NB4 (cell line): ENCODE results near the gene ALB.

Experiments used
- DNase-seq: peaks from one replicate; pipeline ENCODE4 v3.0.0; 2010; ENCODE audit warnings: low read depth
- H3K4me3 ChIP-seq: one replicate; pipeline ENCODE4 v1.5.1; 2011; ENCODE audit warnings: mild to moderate bottlenecking, low read depth, low read length, moderate library complexity
- CTCF ChIP-seq: IDR thresholded peaks from one replicate; pipeline ENCODE4 v1.5.1; 2012; ENCODE audit warnings: low read depth, low read length
- MYC ChIP-seq: IDR thresholded peaks from 2 replicates; pipeline ENCODE4 v1.6.1; 2011; ENCODE audit warnings: low read depth, low read length
- POLR2A ChIP-seq: IDR thresholded peaks from 2 replicates; pipeline ENCODE4 v1.6.1; 2011; ENCODE audit warnings: mild to moderate bottlenecking; ENCODE audit not compliant: insufficient read length; ENCODE audit errors: extremely low read depth
- TF ChIP-seq, protein P1 (sequence below): IDR thresholded peaks from 2 replicates; pipeline ENCODE4 v1.6.1; 2011; ENCODE audit warnings: low read depth, low read length

Gene ALB

GRCh38 chr4:73456177-73457022 is 52.3 kb downstream of the ALB start:
- no peak for DNase-seq
- H3K4me3 ChIP-seq = no peak overlapping the region
- TF ChIP-seq MYC (no peak), CTCF (no peak), POLR2A (no peak)
- TF ChIP-seq, protein P1, sequence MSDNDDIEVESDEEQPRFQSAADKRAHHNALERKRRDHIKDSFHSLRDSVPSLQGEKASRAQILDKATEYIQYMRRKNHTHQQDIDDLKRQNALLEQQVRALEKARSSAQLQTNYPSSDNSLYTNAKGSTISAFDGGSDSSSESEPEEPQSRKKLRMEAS = no peak

DNA sequence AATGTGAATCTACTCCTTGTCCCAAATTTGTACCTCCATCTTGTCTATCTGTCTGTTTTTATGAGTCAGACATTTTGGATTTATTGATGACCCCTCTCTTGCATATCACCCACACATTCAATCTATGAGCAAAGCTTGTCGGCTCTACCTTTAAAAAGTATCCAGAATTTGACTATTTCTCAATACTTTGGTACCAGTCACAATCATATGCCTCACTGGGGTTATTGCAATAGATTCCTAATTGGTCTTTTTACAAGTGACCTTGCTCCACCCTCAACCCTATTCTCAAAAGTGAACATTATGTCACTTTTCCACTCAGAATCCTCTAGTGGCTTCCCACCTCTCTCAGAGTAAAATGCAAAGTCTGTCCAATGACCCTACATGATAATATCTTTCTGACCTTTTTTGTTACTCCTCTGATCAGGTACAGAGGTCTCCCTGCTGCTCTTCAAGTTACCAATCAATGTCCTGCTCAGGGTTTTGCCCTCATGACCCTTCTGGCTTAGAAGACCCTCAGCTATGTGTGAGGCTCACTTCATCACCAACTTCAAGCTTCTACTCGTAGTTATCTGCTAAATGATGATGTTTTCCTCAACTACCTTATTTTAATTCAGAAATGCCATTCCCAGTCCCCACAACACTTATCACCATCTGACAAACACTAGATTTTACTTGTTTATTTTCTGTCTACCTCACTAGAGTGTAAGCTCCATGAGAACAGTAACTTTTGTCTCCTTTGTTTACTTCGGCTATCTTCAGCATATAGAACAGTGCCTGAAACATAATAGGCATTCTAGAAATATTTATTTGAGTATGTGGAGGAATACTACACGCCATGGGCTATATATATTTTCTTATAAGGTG is 54.3 kb downstream of the ALB start:
- TF ChIP-seq, protein P1 = no peak
- TF ChIP-seq POLR2A (no peak), CTCF (no peak), MYC (no peak)
- H3K4me3 ChIP-seq = no peak overlapping the region
- DNase-seq = no peak

DNA sequence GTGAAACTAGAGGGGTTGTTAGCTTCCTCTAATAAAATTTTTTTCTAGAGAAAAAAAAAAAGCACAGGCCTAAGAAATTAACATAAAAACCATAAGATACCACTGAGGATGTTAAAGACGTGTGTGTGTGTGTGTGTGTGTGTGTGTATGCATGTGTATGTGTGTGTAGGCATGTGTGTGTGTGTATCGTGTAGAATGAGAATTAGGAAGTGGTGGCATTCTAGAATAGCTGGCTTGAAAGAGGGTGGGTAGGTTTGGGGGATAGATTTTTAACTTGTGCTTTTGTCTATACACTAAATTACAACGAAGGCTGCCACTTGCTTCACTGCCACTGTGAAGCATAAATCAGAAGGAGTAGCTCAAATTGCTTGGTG is 54.9 kb downstream of the ALB start:
- TF ChIP-seq, protein P1 = no peak
- TF ChIP-seq POLR2A (no peak), CTCF (no peak), MYC (no peak)
- no peak overlapping the region for H3K4me3 ChIP-seq
- DNase-seq = no peak

GRCh38 chr4:73460913-73461522 is 56.9 kb downstream of the ALB start:
- no peak overlapping the region for H3K4me3 ChIP-seq
- DNase-seq = no peak
- TF ChIP-seq POLR2A (no peak), CTCF (no peak), MYC (no peak)
- TF ChIP-seq, protein P1 = no peak

GRCh38 chr4:73468170-73468569 is 64.1 kb downstream of the ALB start:
- TF ChIP-seq POLR2A (no peak), MYC (no peak), CTCF (no peak)
- TF ChIP-seq, protein P1 = no peak
- H3K4me3 ChIP-seq = no peak overlapping the region
- DNase-seq = no peak
